Measurements from ENCODE around the gene BTG3.

BTG3 gene

DNA sequence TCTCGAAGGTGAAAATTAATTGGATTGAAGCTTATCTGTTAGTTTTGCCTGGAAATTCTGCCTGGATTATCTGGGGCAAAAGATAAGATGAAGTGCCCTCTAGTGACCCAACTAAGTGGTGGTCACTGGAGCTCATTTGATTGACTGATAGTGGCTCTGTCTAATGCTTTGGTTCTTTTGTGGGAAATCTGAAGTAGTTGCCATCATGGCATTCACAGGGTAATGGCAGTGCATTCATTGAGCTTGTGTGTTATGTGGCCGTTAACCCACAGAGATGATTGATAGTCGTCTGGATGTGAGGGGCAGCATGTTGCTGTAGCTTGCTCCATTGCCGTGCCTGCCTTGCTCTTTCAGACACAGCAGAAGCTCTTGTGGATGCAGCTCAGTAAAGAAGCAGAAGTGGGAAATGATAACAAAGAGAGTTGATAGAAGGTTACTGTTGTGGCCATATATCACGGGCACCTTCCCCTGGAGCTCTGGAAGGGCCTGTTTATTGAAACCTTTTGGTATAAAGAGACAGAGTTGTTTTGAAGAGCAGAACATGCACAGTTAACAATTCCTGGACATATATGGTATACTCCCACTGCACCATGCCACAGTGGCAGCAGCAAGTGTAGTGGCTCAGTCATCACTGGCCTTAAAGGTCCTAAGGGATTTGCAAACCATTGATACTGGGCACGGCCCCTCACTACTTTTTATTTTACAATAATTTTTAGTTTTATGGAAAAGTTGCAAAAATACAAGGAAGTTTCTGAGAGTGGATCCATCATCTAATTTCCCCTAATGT lies 57.8 kb downstream of the BTG3 start:
- H3K4me3 ChIP-seq (ENCODE audit: low read depth, low read length) = no peak overlapping the region
- TF ChIP-seq, protein P1, sequence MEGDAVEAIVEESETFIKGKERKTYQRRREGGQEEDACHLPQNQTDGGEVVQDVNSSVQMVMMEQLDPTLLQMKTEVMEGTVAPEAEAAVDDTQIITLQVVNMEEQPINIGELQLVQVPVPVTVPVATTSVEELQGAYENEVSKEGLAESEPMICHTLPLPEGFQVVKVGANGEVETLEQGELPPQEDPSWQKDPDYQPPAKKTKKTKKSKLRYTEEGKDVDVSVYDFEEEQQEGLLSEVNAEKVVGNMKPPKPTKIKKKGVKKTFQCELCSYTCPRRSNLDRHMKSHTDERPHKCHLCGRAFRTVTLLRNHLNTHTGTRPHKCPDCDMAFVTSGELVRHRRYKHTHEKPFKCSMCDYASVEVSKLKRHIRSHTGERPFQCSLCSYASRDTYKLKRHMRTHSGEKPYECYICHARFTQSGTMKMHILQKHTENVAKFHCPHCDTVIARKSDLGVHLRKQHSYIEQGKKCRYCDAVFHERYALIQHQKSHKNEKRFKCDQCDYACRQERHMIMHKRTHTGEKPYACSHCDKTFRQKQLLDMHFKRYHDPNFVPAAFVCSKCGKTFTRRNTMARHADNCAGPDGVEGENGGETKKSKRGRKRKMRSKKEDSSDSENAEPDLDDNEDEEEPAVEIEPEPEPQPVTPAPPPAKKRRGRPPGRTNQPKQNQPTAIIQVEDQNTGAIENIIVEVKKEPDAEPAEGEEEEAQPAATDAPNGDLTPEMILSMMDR (IDR thresholded peaks at IDR 0.05; ENCODE audit: low read depth, low read length) = peak; percentile 2
- TF ChIP-seq, protein P2, sequence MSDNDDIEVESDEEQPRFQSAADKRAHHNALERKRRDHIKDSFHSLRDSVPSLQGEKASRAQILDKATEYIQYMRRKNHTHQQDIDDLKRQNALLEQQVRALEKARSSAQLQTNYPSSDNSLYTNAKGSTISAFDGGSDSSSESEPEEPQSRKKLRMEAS (IDR thresholded peaks at IDR 0.05; ENCODE audit: low read depth, low read length) = no peak
- TF ChIP-seq MYC (IDR thresholded peaks at IDR 0.05; ENCODE audit: low read depth, low read length) (no peak), POLR2A (IDR thresholded peaks at IDR 0.05; ENCODE audit: extremely low read depth, insufficient read length) (no peak)
- peak; percentile 2 for DNase-seq (ENCODE audit: low read depth)

- TF ChIP-seq, protein P2 (IDR thresholded peaks at IDR 0.05; ENCODE audit: low read depth, low read length) = no peak
- TF ChIP-seq MYC (IDR thresholded peaks at IDR 0.05; ENCODE audit: low read depth, low read length) (no peak), POLR2A (IDR thresholded peaks at IDR 0.05; ENCODE audit: extremely low read depth, insufficient read length) (no peak)
- TF ChIP-seq, protein P1 (IDR thresholded peaks at IDR 0.05; ENCODE audit: low read depth, low read length) = no peak
- no peak overlapping the region for H3K4me3 ChIP-seq (ENCODE audit: low read depth, low read length)
- DNase-seq (ENCODE audit: low read depth) = no peak
These were observed 58.6 kb downstream of the BTG3 start for GRCh38 chr21:17554120-17554519.

- TF ChIP-seq MYC (IDR thresholded peaks at IDR 0.05; ENCODE audit: low read depth, low read length) (no peak), POLR2A (IDR thresholded peaks at IDR 0.05; ENCODE audit: extremely low read depth, insufficient read length) (no peak)
- TF ChIP-seq, protein P1 (IDR thresholded peaks at IDR 0.05; ENCODE audit: low read depth, low read length) = no peak
- TF ChIP-seq, protein P2 (IDR thresholded peaks at IDR 0.05; ENCODE audit: low read depth, low read length) = no peak
- no peak for DNase-seq (ENCODE audit: low read depth)
- H3K4me3 ChIP-seq (ENCODE audit: low read depth, low read length) = no peak overlapping the region
These were observed 60.3 kb downstream of the BTG3 start for GRCh38 chr21:17552410-17552809.

DNA sequence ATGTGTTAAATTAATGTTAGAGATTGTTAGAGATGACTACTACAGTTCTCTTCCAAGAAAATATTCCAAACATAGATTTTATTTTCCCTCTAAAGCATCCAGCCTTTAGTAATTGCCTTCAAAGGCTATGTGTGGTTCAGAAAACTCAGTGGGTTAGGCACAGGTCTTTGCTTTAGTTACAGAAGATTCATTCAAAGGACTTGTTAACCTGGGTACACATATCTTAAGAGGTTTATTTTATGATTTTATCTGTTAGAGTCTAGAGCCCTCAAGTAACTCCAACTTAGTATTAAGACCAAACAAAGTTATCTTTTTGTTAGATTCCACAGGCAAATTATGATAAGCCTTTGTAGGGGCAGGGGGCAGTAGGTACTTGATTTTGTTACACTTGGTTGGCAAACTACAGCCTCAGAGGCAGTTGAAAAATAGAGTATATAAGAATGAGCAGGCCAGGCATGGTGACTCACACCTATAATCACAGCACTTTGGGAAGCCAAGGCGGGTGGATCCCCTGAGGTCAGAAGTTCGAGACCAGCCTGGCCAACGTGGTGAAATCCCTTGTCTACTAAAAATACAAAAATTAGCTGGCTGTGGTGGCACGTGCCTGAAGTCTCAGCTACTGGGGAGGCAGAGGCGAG lies 61.9 kb downstream of the BTG3 start:
- H3K4me3 ChIP-seq (ENCODE audit: low read depth, low read length) = no peak overlapping the region
- no peak for DNase-seq (ENCODE audit: low read depth)
- TF ChIP-seq POLR2A (IDR thresholded peaks at IDR 0.05; ENCODE audit: extremely low read depth, insufficient read length) = no peak
- TF ChIP-seq, protein P1 (IDR thresholded peaks at IDR 0.05; ENCODE audit: low read depth, low read length) = no peak
- TF ChIP-seq MYC (IDR thresholded peaks at IDR 0.05; ENCODE audit: low read depth, low read length) = no peak
- TF ChIP-seq, protein P2 (IDR thresholded peaks at IDR 0.05; ENCODE audit: low read depth, low read length) = no peak

GRCh38 chr21:17548262-17548661 lies 64.4 kb downstream of the BTG3 start:
- no peak overlapping the region for H3K4me3 ChIP-seq (ENCODE audit: low read depth, low read length)
- no peak for TF ChIP-seq MYC (IDR thresholded peaks at IDR 0.05; ENCODE audit: low read depth, low read length)
- TF ChIP-seq, protein P1 (IDR thresholded peaks at IDR 0.05; ENCODE audit: low read depth, low read length) = no peak
- TF ChIP-seq, protein P2 (IDR thresholded peaks at IDR 0.05; ENCODE audit: low read depth, low read length) = no peak
- DNase-seq (ENCODE audit: low read depth) = no peak

Measured in NB4 (cell line).